HG03095 (cell line): ENCODE measurements around the gene RNF169.

Experiments used
- ATAC-seq: cut with Tn5 transposase; IDR thresholded peaks from one replicate; pipeline ENCODE4 v1.9.1; 2021; ENCODE audit warnings: moderate library complexity; ENCODE audit not compliant: unreplicated experiment

The RNF169 gene

GRCh38 chr11:74768172-74768651 is 19.6 kb downstream of the RNF169 start:
- peak; percentile 45 for ATAC-seq

GRCh38 chr11:74769055-74769707 is 20.5 kb downstream of the RNF169 start:
- ATAC-seq, result no peak

GRCh38 chr11:74770456-74770855 is 21.8 kb downstream of the RNF169 start:
- no peak for ATAC-seq

- no peak for ATAC-seq
Observed at GRCh38 chr11:74771139-74771538, 22.5 kb downstream of the RNF169 start.

- no peak for ATAC-seq
Observed at GRCh38 chr11:74773476-74773875, 24.8 kb downstream of the RNF169 start.

GRCh38 chr11:74775762-74776161 is 27.1 kb downstream of the RNF169 start:
- ATAC-seq, result no peak

- ATAC-seq, result no peak
Observed at GRCh38 chr11:74776546-74776945, 27.9 kb downstream of the RNF169 start.

- ATAC-seq, result no peak
Observed at GRCh38 chr11:74777038-74777437, 28.4 kb downstream of the RNF169 start.

GRCh38 chr11:74777877-74778276 is 29.2 kb downstream of the RNF169 start:
- no peak for ATAC-seq

GRCh38 chr11:74778581-74778980 is 29.9 kb downstream of the RNF169 start:
- no peak for ATAC-seq

GRCh38 chr11:74780248-74781005 is 31.8 kb downstream of the RNF169 start:
- ATAC-seq, result no peak

- peak; percentile 73 for ATAC-seq
Observed at GRCh38 chr11:74783241-74783871, 34.7 kb downstream of the RNF169 start.

- peak; percentile 51 for ATAC-seq
Observed at GRCh38 chr11:74784234-74784633, 35.6 kb downstream of the RNF169 start.

- ATAC-seq, result no peak
Observed at GRCh38 chr11:74784726-74785125, 36.1 kb downstream of the RNF169 start.

GRCh38 chr11:74786574-74786973 is 37.9 kb downstream of the RNF169 start:
- ATAC-seq, result no peak

- ATAC-seq, result no peak
Observed at GRCh38 chr11:74791333-74792100, 42.9 kb downstream of the RNF169 start.

- ATAC-seq, result no peak
Observed at GRCh38 chr11:74806267-74806666, 57.6 kb downstream of the RNF169 start.

- ATAC-seq, result no peak
Observed at GRCh38 chr11:74809801-74810200, 61.2 kb downstream of the RNF169 start.

GRCh38 chr11:74815966-74816365 is 67.3 kb downstream of the RNF169 start:
- ATAC-seq, result no peak

- ATAC-seq, result no peak
Observed at GRCh38 chr11:74816664-74817063, 68.0 kb downstream of the RNF169 start.

- no peak for ATAC-seq
Observed at GRCh38 chr11:74818283-74818946, 69.8 kb downstream of the RNF169 start.
